ENCODE data around the gene CBL.

- no peak for TF ChIP-seq CTCF (conservative IDR thresholded peaks at IDR 0.05 in 1 of 2, IDR thresholded peaks at IDR 0.05 in 1 of 2; ENCODE audit: extremely low read depth in 1 of 2, insufficient read depth in 1 of 2, low read depth in 1 of 2, low read length in 2 of 2)
- TF ChIP-seq EZH2 (IDR thresholded peaks at IDR 0.05; ENCODE audit: borderline replicate concordance, low read length) = no peak
Measured at GRCh38 chr11:119251114-119251513, 45.0 kb downstream of the CBL start.
